ENCODE measurements around the gene CBARP. TPM values are rescaled to one million over a fixed set of nuclear protein-coding genes. Genes with fewer than 3 reads are reported as not detected.

Gene CBARP, protein sequence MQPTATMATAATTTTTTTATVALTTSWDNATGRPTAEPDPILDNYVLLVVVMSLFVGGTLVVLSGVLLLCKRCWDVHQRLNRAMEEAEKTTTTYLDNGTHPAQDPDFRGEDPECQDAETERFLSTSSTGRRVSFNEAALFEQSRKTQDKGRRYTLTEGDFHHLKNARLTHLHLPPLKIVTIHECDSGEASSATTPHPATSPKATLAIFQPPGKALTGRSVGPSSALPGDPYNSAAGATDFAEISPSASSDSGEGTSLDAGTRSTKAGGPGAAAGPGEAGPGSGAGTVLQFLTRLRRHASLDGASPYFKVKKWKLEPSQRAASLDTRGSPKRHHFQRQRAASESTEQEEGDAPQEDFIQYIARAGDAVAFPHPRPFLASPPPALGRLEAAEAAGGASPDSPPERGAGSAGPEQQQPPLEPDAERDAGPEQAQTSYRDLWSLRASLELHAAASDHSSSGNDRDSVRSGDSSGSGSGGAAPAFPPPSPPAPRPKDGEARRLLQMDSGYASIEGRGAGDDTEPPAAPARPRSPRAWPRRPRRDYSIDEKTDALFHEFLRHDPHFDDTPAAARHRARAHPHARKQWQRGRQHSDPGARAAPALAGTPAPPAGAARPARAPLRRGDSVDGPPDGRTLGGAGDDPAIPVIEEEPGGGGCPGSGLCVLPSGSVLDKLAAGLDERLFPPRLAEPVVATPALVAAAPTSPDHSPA
- total RNA-seq (2021; ENCODE audit: unreplicated experiment) (23.8 TPM), Bru-seq, nascent RNA (percentile 45 among the genes with signal in this experiment), BruChase-seq, experiment 1, labeled RNA remaining after a 6-hour chase (percentile 54 among the genes with signal in this experiment), BruChase-seq, experiment 2, labeled RNA remaining after a 2-hour chase (percentile 50 among the genes with signal in this experiment)
- polyA plus RNA-seq (2012), result 11.1 and 11.8 TPM in 2 replicates
- long read RNA-seq, transcript CBARP-207 (10 exons, 3,303 nt), result major isoform, 5 of 61 reads
- long read RNA-seq, partial matches to known transcripts, result 13 of 61 reads
- long read RNA-seq, other reads (novel, unspliced or antisense), result 43 of 61 reads

DNA sequence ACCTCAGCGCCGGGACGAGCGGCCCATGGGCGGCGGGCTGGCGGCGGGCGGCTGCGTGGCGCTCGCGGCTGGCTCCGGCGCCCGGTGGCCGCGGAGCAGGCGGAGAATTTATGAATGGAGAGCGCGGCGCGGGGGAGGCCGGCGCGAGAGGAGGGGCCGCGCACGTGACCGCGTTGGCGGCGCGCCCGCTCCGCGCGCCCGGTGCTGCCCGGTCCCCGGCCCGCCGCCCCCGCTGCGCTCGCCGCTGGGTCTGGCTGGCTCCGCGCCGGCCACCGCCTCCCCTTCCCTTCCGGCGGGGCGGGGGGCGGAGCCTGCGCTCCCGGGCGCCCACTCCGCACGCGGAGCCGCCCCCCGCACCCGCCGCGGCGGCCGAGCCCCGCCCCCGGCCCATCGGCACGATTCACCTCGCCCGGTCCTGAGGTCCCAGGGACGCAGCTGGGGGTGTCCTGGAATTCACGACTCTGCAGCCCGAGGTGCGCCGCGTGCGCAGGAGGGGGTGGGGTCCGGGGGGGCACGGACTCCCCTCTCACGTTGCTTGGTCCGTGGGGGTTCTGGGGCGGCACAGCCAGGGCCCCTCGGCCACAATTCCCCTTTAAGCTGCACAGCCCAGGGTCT, at the start of gene CBARP:
CBARP (minus strand) TSS at position 252 of the 615 bp plus-strand sequence. CDS start 1,905 bp downstream, outside the sequence.
- no peak for DNase-seq (ENCODE audit: low read depth, low spot score)
- CTCF ChIA-PET, result interaction anchor here (1.0 kb wide), 1 partner anchor 17 kb away, joined by 3 read pairs; no protein-coding TSS in a partner anchor
- TF ChIP-seq ELF1 (IDR thresholded peaks at IDR 0.05; ENCODE audit: borderline replicate concordance, low read depth) (no peak), EZH2phosphoT487 (IDR thresholded peaks at IDR 0.05; ENCODE audit: borderline replicate concordance) (no peak), SIN3A (IDR thresholded peaks at IDR 0.05; ENCODE audit: low read depth) (0 out of 2 replicates have a peak, but pooled peaks have one; percentile 31), ZFX (IDR thresholded peaks at IDR 0.05) (0 out of 2 replicates have a peak, but pooled peaks have one; percentile 27), EGR1 (IDR thresholded peaks at IDR 0.05; ENCODE audit: low read depth) (0 out of 2 replicates have a peak, but pooled peaks have one; percentile 29), POLR2AphosphoS5 (IDR thresholded peaks at IDR 0.05; ENCODE audit: low read depth, low read length) (peak; percentile 49)
- TF ChIP-seq, protein P1, sequence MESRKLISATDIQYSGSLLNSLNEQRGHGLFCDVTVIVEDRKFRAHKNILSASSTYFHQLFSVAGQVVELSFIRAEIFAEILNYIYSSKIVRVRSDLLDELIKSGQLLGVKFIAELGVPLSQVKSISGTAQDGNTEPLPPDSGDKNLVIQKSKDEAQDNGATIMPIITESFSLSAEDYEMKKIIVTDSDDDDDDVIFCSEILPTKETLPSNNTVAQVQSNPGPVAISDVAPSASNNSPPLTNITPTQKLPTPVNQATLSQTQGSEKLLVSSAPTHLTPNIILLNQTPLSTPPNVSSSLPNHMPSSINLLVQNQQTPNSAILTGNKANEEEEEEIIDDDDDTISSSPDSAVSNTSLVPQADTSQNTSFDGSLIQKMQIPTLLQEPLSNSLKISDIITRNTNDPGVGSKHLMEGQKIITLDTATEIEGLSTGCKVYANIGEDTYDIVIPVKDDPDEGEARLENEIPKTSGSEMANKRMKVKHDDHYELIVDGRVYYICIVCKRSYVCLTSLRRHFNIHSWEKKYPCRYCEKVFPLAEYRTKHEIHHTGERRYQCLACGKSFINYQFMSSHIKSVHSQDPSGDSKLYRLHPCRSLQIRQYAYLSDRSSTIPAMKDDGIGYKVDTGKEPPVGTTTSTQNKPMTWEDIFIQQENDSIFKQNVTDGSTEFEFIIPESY (IDR thresholded peaks at IDR 0.05; ENCODE audit: extremely low read depth, insufficient replicate concordance, low read length), result no peak
- TF ChIP-seq, protein P2, sequence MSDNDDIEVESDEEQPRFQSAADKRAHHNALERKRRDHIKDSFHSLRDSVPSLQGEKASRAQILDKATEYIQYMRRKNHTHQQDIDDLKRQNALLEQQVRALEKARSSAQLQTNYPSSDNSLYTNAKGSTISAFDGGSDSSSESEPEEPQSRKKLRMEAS (IDR thresholded peaks at IDR 0.05), result peak; percentile 25; the same call in 1 of the 2 replicates
- H3K9me3 ChIP-seq (ENCODE audit: control insufficient read depth in 1 of 2, insufficient read depth in 1 of 2, low read depth in 1 of 2, low read length in 2 of 2), result no peaks in the 10 kb centered on the region
- RAD21 ChIA-PET (ENCODE audit: low non-redundant PET in 1 of 2, low total read pairs in 2 of 2, uncharacterized antibody in 2 of 2, unreplicated experiment in 2 of 2), result interaction anchor here in 1 of 2 experiments (0.8 kb wide), 1 partner anchor 124 kb away, joined by 3 read pairs; no protein-coding TSS in a partner anchor
- POLR2A ChIA-PET, result interaction anchor here (0.9 to 1.8 kb wide), 2 partner anchors 29 to 31 kb away, joined by 4 to 9 read pairs; partner anchors contain the start of gene CIRBP
- no peaks in the 10 kb centered on the region for H3K9me2 ChIP-seq (ENCODE audit: insufficient read depth)
- H4K20me1 ChIP-seq (ENCODE audit: insufficient read depth), result no peaks in the 10 kb centered on the region
- peaks cover 28 to 48% of the 10 kb centered on the region in 2 experiments for H3K4me1 ChIP-seq (ENCODE audit: control insufficient read depth in 1 of 2, insufficient read depth in 2 of 2, low read length in 2 of 2)
- H3K79me2 ChIP-seq (ENCODE audit: insufficient read depth, low read length), result peaks cover 34% of the 10 kb centered on the region
- H3K4me2 ChIP-seq (ENCODE audit: low read length), result peak within 1 kb of the TSS; percentile 94
- H3K4me3 ChIP-seq (replicated peaks in 1 of 2; ENCODE audit: low read depth in 1 of 2, low read length in 2 of 2), result peak within 1 kb of the TSS; percentile 83 to 96
- peak; percentile 18 for ATAC-seq
- peaks cover 3 to 20% of the 10 kb centered on the region in 2 experiments; a peak in 3 of 4 replicates for H3K36me3 ChIP-seq (ENCODE audit: control insufficient read depth in 1 of 2, insufficient read depth in 2 of 2, low read length in 2 of 2)
- no peak within 1 kb of the TSS for H2AFZ ChIP-seq (ENCODE audit: low read depth, low read length, poor library complexity, severe bottlenecking)
- intact Hi-C loops (cut with micrococcal nuclease), result no loop called here
- H3K27me3 ChIP-seq (ENCODE audit: insufficient read depth, low read length), result no peaks in the 10 kb centered on the region
- no TSS peak for BruUV-seq (replicated peaks)
- peak within 1 kb of the TSS; percentile 99 for H3K9ac ChIP-seq (ENCODE audit: low read length)
- peak within 1 kb of the TSS; percentile 94 for H3K27ac ChIP-seq (ENCODE audit: low read depth, low read length)
